ENCODE results near the gene GDPD4.

GDPD4 gene

DNA sequence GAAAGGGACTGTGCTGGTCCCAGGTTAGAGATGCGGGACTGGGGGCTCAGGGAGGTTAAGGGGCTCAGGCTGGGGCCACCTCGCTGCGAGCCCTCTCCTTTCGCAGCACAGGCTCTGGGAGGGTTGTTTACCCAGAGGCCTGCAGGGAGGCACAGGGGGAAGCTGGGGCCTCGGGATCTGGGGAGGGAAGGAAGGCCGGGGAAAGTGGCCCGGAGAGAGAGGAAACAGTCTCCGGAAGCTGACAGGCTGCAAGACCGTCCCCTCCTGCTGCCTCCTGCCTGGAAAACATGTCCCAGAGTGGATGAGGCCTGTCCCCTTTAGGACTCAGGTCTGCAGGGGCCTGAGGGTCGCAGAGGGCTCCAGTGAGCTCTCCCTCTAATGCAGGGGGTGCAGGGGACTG, 128.0 kb downstream of the GDPD4 start:
- DNase-seq (ENCODE audit: low read depth in 3 of 3), result no peak

DNA sequence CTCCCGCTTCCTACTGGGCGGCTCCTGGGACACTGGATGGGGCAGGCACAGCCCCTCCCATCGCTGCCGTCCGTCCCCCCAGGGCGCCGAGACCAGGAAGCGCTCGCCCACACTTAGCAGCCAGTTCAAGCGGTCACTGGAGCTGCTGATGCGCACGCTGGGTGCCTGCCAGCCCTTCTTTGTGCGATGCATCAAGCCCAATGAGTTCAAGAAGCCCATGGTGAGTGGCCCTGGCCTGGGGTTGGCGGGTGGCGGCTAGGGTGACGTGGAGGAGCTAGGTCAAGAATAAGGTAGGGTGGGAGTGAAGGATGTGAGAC, 128.9 kb downstream of the GDPD4 start:
- DNase-seq (ENCODE audit: low read depth in 3 of 3), result no peak

DNA sequence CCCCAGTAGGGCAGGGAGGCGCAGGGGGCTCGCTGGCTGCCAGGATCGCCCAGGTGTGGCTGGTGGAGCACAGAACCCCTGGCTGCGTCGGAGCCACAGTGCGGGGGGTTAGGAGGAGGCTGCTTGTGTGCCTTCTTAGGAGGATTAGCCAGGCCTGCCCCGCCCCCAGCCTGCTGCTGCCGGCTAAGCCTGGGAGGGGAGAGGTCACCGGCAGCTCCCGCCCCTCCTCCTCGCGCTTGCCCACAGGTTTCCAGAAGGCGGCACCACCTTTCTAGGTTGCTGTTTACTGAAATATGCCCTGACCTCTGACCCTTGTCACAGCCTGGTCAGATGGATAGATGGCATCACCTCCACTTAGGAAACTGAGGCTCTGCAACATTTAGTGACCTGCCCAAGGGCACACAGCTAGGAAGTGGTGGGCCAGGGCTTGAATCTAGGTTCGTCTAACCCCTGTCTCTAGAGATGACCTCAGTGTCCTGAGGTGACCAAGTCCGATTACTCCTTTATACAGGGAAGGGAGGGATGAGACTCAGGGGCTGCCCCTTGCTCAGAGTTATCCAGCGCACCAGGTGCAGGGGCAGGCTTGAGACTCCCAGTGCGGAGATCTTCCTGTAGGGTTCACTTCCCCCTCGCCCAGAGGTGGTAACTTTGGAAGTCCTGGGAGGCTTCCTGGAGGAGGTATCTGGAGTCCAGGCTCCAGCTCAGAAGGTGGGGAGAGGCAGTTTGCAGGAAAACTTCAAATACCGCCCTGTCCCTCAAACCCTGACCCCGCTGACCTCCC, 129.4 kb downstream of the GDPD4 start:
- DNase-seq (ENCODE audit: low read depth in 3 of 3), result no peak

DNA sequence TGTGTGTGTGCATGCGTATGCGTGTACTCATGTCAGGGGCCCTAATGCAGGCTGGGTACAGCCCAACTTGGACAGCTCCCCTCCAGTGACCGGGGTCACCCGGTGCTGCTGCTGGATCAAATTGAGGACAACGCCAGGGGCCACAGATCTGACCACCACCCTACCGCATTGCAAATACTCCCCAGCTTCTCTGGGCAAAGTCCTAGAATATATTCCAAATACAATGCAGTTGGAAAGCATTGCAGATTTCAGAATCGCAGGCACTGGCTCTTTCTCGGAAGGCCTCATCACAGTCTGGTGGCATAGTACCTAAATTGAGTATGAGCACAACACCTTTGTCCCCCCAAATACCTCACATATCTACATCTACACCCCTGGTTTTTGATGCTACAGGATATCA, 130.2 kb downstream of the GDPD4 start:
- no peak for DNase-seq (ENCODE audit: low read depth in 3 of 3)

DNA sequence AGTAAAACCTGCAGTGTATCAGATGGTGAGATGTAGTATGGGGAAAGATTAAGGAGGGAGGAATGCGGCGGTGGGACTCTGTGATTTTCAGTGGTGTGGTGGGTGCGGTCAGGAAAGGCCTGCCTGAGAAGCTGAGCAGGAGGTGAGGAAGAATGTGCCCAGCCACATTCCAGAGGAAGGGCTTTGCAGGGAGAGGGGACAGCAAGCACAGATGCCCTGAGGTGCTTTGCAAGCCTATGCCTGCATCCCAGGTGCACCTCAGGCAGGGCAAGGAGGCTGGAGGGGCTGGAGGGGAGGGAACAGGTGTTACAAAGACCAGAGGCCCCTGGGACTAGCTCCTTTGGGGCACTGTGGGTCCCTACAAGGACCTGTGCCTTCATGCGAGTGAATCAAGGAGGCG, 131.4 kb downstream of the GDPD4 start:
- no peak for DNase-seq (ENCODE audit: low read depth in 3 of 3)

DNA sequence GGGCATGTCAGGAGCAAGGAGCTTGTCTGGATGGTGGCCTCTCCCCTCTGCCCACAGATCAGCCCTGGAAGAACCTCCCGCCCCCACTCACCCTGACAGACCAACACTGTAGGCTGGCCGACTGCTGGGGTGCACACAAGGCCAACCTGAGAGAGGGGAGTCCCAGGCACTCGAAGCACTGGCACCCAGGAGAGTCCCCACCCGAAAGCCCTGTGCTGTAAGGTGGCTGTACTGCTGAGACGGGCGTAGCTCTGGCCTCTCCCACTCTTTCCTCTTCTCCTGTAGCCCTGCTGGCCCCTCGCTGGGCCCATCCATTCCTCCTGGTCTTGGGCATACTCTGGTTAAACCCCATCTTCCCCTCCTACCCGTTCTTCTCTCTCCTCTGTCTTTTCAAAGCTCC, 133.7 kb downstream of the GDPD4 start:
- DNase-seq (ENCODE audit: low read depth in 3 of 3), result no peak

DNA sequence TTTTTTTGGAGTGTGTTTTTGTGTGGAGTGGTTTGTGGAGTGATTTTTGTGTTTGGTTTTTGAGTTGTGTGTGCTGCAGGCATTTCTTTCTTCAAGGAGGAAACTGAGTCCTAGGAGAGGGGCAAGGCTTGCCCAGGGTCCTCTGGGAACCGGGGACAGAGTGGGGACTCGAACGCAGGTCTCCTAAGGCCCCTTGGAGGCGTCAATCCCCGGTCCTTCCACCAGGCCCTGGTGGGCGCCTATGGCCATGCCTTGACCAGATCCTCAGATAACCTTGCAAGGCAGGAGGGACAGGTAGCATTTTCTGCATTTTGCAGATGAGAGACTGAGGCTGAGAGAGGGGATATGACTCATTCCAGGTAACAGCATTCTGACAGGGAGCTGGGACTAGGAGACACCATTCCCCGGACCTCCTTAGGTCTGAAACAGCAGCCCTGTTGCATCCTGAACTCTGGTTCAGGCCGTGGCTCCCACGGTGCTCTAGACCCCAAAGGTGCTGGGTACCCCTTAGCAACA, 134.3 kb downstream of the GDPD4 start:
- no peak for DNase-seq (ENCODE audit: low read depth in 3 of 3)

Measured in stimulated activated CD4-positive, alpha-beta T cell treated with anti-CD3 and anti-CD28 coated beads, TNF-alpha, amount 100 ng/mL, for 48 hours (primary cell).